Transverse colon (tissue), 4 donors: Measurements from ENCODE around the gene EPHA1.

ENCODE experiments used
- POLR2A ChIP-seq: fragments of 450-650 bp; IDR thresholded peaks from one replicate; pipeline ENCODE4 v1.6.1; 2016; ENCODE audit warnings: antibody characterized with exemption, mild to moderate bottlenecking, moderate library complexity
- POLR2AphosphoS5 ChIP-seq, 3 donors: sonication (generic); formaldehyde crosslinking; IDR thresholded peaks; one replicate each; pipeline ENCODE4 v1.6.1; 2016; ENCODE audit warnings: antibody characterized with exemption in 3 of 3
- TF ChIP-seq, protein P1 (sequence below), 5 experiments: fragments of 200-600 bp in 3 of 5; fragments of 450-650 bp in 2 of 5; sonication (generic) in 3 of 5; IDR thresholded peaks; 1 replicate in 2 of 5; 2 replicates in 3 of 5; pipeline ENCODE4 v1.5.1; 2016 to 2017; ENCODE audit warnings: antibody characterized with exemption in 5 of 5, inconsistent platforms in 3 of 5, mild to moderate bottlenecking in 2 of 5, moderate library complexity in 1 of 5

DNA sequence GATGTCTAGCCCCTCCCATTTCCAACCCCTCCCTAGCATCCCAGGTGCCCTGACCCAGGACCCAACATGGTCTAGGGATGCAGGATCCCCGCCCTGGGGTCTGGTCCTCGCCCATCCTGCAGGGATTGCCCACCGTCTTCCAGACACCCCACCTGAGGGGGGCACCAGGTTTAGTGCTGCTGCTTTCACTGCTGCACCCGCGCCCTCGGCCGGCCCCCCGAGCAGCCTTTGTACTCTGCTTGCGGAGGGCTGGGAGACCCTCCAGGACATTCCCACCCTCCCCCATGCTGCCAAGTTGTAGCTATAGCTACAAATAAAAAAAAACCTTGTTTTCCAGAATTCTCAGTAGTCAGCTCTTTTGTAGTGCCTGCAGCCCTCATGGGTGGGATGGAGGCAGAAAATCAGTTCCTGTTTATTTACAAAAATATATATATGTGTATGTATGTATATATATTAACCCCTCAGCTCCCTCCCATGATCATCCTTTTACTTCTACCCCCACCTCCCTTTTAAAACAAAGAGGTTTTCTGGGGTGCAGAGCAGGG lies 17.8 kb downstream of the EPHA1 start:
- TF ChIP-seq, protein P1, sequence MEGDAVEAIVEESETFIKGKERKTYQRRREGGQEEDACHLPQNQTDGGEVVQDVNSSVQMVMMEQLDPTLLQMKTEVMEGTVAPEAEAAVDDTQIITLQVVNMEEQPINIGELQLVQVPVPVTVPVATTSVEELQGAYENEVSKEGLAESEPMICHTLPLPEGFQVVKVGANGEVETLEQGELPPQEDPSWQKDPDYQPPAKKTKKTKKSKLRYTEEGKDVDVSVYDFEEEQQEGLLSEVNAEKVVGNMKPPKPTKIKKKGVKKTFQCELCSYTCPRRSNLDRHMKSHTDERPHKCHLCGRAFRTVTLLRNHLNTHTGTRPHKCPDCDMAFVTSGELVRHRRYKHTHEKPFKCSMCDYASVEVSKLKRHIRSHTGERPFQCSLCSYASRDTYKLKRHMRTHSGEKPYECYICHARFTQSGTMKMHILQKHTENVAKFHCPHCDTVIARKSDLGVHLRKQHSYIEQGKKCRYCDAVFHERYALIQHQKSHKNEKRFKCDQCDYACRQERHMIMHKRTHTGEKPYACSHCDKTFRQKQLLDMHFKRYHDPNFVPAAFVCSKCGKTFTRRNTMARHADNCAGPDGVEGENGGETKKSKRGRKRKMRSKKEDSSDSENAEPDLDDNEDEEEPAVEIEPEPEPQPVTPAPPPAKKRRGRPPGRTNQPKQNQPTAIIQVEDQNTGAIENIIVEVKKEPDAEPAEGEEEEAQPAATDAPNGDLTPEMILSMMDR (IDR thresholded peaks at IDR 0.05): no peak
- TF ChIP-seq POLR2A: no peak
- no peak for TF ChIP-seq POLR2AphosphoS5 (IDR thresholded peaks at IDR 0.05)
